Stimulated activated CD8-positive, alpha-beta memory T cell treated with anti-CD3 and anti-CD28 coated beads, Interleukin-7, amount 100 ng/mL, for 24 hours (primary cell): ENCODE data around the gene STYXL1.

ENCODE experiments used
- DNase-seq: peaks from one replicate; pipeline ENCODE4 v3.0.0-alpha.2; 2020; ENCODE audit warnings: low read depth

STYXL1 gene

DNA sequence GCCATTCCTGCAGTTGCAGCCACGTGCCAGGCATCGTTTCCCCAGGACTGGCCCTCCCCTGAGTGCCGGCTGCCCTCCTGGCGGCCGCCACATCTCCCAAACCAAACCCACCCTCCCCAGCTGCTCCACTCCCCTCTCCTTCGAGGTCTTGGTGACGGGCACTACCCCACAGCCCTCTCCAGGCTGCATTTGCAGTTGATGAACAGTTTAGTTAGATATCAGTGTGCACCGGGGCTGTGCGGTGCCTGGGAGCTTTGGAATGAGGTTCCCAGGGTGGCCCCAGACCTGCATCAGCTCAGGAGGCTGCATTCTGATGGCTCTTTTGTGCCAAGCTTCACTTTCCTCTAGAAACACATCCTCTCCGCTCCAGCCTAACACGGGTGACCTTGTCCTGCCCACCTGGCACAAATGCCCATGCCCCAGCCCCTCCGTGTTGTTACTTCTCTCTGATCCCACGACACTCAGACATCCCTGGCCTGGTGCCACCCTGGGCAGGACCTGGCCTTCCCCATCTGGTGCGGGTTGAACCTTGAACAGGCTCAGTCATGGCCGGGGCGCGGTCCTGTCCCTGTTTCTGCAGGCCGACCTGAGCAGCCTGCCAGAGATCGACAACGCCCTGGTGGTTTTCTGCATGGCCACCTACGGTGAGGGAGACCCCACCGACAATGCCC is 67.9 kb downstream of the STYXL1 start:
- no peak for DNase-seq

DNA sequence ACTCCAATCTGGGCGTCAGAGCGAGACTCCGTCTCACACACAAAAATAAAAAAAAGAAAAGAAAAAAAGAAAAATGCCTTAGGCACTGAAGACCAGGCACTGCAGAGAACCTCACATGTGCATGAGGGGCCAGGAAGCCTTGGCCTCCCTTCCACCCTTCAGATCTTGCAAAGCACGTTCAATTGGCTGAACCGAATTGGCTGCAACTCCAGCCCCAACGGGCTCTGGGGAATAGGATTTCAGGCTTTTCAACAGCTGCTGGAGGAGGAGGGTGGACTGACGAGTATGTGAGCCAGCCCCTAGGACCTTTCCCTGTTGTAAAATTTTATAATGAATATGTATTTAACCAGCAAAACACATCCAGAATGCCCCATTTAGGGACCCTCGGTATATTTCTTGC is 70.1 kb downstream of the STYXL1 start:
- DNase-seq = no peak

DNA sequence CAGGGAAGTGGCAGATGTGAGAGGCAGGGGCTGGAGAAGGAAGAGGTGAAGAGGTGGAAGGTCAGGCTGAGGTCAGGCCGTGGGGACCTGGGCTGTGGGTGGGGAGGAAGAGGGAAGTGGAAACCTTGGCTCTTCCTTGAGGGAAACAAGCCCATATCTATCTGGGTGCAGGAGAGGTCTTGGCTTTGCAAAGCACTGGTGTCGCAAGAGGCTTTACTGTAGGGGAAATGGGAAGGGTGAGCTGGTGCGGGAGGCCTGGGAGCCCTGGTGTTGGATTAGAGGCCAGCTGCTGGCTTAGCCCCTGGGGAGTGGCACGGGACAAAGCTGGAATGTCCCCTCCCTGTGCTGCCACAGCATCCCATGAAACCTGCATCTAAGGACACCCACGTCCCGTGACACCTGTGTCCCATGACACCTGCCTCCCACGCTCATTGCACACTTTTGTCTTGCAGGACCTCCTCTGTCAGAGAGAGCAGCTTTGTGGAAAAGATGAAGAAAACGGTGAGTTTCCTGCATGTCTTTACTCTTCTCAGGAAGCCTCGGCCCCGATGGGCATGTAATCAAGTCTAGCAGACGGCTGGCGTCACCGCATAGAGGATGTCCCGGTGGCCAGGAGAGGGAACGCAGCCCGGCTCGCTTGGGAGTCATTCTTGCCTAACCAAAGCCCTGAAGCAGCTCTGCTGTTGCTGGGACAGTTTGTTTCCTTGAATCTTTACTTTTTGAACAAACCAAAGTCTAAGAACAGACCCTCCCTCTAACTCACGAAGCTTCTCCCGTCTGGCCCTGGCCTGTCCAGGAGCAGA is 75.6 kb downstream of the STYXL1 start:
- no peak for DNase-seq

DNA sequence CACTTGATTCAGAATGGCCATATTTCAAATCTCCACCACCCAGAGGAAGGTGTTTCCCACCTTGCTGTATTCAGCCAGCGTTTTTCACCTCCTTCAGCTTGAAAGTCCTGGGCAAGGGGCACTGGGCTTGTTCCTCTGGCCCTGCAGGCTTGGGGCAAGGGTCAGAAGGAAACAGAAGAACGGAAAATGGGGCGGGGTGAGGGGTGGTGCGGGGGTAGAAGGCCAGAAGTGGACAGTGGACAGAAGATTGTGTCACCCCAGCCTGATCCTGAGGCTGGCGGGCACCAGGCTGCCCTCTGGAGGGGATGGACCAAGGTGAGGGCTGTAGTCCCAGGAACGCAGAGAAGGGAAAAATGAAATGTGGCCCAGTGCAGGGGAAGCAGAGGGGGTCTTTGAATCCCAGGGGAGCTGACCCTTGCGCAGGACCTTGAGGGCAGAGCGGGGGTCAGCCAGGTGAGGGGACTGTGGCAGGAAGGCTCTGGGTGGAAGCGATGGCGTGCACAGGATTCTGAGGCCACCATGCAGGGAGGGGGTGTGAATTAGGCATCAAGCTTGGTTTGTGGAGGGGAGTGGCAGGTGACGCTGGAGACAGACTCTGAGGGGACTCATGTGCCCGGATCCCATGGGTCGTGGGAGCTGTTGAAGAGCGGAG is 76.4 kb downstream of the STYXL1 start:
- DNase-seq = no peak

DNA sequence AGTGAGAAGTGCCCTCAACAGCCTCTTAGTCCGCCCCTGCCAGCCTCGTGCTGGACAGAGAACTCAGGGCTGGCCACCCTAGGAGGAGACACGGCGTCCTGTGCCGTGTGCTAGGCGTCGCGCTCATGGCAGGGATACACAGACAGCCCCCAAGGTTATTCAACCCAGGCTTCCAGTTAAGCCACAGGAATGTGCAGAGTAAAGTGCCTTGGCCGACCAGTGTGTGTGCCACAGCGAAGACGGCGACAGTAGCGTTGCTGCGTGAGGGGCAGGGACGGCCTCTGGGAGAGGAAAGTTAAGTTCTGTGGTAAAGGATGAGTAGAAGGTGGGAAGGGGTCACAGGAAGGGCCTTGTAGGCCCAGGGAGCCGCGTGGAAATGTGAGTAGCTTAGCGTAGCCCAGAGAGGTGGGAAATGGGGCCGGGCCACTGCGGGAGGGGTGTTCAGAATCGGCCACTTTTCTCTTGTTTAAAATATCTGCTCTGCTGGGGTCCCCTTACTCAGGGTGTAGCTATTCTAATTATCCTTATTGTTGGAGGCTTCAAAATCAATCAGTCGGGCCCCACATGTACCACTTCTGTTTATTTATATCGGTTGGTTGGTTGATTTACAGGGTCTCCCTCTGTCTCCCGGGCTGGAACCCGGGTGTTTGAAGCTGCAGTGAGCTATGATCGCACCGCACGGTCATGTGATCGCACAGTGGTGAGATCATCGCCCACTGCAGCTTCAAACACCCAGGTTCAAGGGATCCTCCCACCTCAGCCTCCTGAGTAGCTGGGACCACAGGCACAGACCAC is 77.9 kb downstream of the STYXL1 start:
- no peak for DNase-seq

DNA sequence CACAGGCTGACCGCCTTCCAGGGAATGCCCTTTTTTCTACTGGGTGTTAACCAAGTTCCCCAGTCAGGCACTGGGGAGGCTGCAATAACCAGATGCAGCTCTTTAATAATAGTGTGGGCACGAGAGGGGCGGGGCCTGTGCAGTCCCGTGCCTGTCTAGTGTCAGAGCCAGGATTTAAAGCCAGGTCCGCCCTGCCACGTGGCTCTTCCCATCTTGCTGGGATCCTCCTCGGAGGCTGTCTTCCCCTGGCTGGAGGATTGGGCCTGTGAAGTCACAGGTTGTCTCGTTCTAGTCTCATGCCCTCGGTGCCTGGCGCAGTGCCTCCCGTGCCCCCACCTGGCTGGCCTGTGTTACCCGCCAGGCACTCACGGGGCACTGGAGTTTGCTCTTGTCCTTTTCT is 78.6 kb downstream of the STYXL1 start:
- DNase-seq = no peak

DNA sequence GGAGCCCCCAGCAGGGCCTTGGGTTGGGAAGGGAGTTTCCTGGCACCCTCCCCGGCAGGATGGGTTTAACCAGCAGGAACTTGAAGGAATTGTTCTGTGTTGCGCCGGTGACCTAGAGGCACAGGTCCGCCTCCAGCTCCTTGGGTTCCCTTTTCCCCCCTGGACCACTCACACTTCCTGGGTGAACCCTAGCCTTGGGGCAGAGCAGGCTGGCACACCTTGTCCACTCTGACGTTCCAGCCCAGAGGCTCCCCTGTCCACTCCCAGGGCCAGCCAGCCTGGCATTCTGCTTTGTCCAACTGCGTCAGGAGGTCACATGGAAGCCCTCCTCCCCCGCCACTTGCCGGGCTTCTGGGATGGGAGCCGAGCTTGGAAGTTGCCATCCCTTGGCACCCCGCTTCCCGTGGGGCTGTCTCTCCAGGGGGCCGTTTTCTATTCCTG is 79.2 kb downstream of the STYXL1 start:
- no peak for DNase-seq

DNA sequence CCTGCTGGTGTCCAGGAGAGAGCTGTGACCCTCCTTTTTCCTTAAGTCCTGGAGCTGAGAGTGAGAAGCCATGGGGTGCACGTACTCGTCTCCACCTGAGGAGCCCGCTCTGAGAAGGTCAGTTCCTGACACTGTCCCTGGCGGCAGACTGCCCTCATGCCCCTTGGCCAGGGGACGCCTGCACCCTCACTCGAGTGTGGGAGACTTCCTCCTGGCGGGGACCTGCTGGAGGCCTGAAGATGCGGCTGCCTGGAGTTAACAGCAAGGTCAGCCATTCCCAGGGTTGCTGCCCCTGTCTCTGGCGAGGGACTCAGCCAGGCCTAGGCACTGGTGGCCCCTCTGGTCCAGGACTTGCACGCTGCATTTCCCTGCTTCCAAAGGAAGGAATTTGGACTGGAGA is 79.8 kb downstream of the STYXL1 start:
- DNase-seq = no peak

DNA sequence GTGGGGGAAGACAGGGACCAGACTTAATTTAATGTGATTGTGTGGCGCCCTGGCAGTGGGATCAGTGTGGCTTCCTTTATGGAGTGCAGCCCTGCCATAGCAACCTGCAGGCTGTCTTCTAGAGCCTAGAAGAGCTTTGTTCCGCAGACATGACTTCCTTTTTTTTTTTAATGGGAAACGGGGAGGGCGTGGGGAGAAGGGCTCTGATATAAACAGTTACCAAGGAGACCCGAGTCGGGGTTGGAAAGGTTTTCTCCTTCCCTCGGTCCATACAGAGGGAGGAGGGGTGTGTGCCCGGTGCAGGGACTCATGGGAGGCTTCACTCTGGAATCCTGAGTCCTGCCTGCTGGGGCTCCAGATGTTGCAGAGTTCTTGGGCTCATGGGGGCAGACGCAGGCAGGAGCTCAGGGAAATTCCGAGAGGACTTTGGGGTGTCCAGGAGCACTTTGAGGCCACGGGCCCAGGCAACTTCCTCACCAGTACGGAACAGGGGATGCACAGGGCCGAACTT is 80.3 kb downstream of the STYXL1 start:
- no peak for DNase-seq

DNA sequence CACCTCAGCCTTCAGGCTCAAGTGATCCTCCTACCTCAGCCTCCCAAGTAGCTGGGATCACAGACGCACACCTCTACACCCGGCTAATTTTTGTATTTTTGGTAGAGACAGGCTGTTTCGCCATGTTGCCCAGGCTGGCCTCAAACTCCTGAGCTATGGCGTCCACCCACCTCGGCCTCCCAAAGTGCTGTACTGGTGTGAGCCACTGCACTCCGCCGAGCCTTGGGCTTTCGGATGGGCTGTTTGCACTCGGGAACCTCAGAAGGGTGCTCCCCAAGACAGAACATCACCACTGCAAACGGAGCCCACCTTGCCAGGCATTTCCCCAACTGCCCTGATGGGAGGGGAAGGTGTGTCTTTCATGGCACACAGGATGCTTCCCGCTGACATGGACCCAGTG is 80.7 kb downstream of the STYXL1 start:
- no peak for DNase-seq

DNA sequence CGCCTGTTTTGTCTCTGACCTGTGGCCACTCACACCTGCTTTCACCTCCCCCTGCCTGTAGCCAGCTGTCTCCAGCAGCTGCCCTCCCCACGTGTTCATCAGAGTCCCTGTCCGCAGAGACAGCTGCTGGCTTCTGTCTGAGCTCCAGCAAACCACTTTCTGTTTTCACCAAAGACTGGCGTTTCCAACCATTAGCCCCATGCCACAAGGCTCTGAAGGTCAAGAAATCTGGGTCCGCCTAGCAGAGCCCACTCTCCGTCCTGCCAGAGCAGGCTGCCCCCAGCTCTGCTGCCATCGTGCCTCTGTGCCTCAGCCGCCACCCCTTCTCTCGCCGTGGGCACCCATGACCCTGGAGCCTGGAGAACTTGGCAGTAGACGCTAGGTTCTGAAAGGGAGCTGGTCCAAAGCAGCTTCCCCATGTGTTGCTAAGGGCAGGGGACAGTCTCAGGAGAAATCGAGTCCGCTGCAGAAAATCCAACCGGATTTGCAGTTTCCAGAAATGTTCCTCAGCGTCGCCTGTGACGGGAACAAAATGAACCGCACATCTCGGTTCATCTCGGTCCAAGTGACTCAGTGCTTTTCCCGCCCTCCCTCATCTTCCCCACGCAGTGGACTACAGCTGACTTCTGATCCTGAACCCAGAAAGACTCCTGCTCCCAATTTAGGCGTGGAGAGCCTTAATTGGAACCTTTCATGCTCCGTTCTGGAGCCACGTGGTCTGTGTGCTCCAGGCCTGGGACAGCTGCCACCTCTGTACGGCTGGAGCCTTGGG is 81.4 kb downstream of the STYXL1 start:
- DNase-seq = no peak

DNA sequence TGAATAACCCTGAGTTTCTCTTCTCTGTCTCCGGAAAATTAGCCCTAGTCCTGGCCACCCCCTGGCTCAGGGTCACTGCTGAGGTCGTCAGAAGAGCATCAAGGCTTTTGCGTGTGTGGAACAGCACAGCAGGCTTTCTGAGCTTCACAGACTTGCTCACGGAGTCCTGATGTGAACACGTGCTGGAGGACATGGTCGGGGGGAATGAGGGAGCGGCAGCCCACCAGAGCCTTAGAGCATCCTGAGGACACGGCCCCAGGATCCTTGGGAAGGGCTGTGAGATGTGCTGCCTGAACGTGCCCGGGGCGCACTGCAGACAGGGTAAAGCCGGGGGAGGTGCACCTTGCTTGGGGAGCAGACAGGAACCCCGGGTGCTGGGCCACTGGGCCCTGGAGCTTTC is 82.2 kb downstream of the STYXL1 start:
- no peak for DNase-seq

DNA sequence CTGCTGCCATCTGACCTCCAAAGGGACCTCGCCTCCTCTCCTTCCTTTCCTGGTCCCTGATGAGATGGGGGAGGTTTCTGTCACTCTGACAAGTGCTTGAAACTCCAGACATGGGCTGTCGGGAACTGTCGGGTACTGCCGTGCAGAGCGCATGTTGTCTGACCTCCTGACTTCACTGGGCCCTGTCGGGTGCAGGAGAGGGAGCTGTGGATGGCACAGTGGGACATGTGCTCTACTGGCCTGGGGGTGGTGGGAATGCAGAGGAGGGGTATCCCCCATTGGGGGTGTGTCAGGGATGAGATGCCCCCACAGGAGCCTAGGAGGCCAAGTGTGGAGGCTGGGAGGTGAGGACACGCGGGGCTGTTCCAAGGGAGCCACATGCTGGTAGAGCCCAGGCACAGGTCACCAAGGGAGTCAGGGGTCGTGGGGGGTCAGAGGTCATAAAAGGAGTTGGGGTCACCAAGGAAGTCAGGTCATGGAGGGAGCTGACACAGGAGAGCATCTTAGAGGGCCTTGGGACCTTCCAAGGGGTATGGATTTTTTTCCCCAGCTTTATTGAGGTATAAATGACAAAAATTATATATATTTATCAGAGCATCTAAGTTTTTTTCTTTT is 84.3 kb downstream of the STYXL1 start:
- no peak for DNase-seq

DNA sequence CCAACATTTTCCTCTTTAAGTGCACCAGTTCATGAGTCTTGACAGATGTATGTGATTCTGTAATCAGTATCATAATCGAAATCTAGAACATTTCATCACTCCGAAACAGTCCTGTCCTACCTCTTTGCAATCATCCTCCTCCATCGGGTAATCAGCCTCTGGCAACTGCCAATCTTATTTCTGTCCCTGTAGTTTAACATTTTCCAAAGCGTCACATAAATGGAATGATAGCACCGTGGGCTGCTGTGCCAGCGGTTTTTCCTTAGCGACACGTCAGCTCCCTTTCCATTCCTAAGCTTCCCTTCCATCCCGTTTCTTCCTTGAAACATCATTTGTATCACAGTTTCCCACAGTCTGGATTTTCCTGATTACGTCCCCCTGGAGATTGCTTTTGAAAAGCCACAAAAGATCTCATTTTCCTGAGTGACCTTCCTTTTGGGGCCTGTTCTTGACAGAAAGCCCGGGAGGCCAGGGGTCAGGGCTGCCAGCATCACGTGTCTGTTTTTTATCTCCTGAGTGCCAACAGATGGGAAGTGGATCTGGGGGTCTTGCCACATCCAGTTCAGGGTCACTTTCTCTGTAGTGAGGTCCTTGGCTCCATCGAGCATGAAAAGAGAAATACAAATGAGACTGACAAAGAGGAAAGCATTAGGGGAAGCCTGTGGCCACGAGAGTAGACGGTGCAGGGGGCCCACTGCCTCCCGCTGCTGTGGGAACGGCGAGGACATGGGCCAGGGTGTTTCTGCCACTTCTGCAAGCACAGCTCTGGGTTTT is 85.0 kb downstream of the STYXL1 start:
- DNase-seq = no peak

DNA sequence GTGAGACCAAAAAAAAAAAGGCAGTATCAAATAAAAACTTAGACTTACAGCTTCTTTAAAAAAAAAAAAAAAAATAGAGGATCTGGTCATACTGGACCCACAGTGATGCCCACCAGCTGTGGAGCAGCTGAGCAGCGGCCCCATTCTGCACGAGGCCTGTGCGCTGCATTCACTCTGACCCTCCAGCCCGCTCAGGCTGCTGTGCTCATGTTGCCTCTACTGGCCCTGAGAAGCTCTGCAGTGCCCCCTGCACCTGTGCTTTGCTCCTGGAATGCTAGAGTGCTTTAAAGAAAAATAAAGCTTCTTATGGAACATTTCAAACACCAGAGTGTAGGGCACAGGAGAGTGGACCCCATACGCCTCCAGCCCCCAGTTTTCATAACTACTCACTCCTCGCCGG is 86.6 kb downstream of the STYXL1 start:
- no peak for DNase-seq

DNA sequence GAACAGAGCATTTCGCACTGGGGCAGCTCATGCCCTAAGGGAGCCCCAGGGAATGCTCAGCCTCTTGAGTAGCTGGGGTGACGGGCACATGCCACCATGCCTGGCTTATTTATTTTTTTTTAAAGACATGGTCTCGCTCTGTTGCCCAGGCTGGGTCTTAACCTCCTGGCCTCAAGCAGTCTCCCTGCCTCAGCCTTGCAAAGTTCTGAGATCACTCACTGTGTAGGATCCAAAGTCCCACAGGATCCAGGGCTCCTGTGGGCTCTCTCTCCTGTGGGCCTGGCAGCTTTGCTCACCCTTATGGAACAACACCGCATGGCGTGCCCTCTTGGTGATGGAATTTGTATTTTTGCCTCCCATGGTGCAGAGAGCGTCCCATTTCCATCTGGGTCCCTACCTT is 87.4 kb downstream of the STYXL1 start:
- no peak for DNase-seq

DNA sequence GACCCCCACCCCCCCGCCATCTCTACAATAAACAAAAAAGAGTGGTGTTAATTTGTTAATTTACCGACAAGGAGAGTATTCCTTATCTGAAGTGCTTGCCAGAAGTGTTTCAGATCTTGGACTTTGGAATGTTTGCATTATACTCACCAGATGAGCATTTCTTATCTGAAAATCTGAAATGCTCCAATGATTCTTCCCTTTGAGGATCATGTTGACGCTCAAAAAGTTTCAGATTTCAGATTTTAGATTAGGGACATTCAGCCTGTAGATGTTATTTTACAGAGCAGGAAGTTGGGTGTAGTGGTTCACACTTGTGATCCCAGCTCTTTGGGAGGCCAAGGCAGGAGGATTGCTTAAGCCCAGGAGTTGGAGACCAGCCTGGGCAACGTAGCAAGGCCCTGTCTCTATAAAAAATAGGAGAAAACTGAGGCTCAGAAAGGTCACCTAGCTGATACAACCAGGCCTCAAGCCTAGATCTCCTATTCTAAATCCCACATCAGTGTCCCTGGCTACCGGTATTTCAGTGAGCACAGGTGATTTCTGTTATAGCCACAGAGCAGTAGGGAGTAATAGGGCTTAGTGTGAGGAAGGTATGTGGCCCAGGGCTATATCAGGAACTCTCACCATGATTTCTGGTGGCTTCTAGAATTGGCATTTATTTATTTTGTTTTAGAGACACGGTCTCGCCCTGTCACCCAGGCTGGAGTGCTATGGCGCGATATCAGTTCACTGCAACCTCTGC is 88.8 kb downstream of the STYXL1 start:
- no peak for DNase-seq

DNA sequence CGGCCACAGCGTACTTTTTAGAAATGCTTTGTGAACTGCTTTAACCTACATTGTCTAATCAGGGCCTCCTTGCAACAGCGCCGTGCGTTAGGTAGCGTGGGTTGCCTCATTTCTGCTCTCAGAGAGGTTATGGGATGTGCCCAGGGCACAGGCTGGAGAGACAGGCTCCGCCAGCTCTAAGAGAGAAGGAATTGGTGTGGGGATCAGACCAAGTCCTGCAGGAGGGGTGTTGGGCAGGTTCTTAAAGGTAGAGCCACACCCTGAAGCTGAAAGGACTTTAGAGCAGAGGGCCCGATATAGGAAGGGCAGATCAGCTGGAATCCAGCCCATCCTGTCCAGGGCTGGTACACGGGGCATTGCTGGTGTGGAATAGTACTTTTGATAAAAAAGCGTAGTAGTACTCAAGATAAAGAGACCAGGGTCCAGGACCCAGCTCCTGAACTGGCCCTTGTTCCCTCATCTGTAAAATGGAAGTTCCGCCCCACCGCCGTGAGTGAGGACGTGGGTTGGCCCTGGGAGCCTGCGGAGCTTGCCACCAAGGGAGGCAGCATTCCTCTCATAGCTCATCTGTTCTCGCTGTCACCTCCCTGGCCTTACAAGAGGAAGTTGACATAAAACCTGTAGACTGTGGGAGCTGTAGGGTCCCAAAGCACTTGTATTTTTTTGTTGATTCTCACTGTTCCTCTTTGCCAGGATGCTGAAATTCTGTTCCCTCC is 90.6 kb downstream of the STYXL1 start:
- DNase-seq = no peak
